Smooth muscle cell of the brain vasculature (primary cell): Measurements from ENCODE around the gene FAM114A2.

Experiments
- DNase-seq: peaks from one replicate; pipeline ENCODE4 v3.0.0-alpha.2; 2012; ENCODE audit warnings: low read depth, low spot score

FAM114A2 gene

DNA sequence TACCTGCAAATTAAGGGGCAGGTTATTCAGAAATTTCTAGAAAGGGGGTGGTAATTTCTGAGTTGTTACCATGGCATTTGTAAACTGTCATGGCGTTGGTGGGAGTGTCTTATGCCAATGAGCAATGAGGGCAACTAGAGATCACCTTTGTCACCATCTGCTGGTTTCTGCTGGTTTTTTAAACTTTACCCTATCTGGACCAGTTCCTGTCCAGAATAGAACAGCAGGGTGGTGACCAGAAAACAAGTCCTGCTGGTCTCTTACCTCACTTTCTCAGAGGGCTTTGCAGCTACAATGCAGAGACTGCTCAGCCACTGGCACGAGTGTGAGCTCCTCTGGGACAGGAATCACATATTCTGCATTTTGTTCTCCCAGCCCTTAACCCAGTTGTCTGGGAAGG lies 51.4 kb downstream of the FAM114A2 start:
- no peak for DNase-seq

DNA sequence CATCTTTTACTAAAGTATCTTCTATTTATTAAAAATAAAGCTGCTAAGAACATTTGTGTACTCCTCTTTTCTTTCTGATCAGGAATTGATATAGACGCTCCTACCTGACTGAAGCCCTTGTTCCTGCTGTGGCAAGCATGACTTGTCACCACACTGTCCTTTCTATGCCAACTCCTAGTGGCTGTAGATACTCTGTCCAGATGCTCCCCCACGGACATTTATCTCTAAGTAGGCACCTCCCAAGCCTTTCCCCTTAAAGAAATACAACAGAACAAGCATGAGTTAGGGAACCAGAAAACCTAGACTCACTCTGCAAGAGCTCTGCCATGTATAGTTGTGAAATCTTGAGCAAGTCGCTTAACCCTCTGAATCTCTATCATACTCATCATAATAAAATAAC lies 53.2 kb downstream of the FAM114A2 start:
- no peak for DNase-seq

DNA sequence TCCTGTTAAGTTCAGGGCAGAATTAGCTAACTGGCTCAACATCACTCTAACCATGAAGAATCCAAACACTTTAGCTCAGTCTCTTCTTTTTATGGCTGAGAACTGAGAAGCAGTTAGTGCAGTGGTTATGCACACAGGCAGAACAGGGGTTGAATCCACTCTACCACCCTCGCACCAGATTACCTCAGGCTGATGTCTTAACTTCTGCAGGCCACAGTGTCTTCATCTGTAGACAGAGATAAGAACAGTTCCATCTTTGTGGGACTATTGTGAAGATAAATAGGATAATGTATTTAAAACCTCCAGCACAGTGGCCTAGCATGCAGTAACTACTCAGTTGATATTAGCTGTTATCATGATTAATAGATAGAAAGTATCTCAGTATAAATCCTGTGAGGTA lies 54.8 kb downstream of the FAM114A2 start:
- no peak for DNase-seq

DNA sequence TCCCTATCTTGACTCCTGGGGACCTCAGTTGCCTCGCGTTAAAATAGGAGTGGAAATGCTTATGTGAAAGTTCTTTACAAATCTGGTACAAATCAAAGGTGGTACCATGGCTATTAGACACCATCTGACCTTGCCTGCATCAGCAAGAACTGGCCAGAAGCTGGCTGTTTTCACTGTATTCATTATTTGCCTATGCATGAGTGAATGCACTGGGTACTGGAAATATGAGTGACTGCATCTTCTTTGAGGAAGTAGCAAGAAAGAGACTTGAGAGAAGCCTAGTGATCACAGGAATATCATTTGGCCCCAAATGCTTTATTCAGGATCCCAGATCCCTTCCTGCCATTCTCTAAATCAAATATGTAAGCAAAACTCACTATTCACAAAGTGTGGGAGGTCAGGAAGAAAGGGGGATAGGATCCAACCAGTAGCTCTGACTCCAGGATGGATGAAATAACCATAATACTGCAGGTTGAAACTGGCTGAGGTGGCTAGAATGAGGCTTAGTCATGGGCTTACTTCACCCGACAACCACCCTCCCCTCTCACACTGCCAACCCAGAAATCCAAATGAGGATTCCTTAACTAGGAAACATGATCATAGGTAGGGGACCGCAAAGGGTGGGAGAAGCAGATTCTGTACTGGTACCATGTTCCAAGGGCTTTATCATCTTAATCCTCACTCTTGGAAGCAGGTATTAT lies 56.7 kb downstream of the FAM114A2 start:
- no peak for DNase-seq

DNA sequence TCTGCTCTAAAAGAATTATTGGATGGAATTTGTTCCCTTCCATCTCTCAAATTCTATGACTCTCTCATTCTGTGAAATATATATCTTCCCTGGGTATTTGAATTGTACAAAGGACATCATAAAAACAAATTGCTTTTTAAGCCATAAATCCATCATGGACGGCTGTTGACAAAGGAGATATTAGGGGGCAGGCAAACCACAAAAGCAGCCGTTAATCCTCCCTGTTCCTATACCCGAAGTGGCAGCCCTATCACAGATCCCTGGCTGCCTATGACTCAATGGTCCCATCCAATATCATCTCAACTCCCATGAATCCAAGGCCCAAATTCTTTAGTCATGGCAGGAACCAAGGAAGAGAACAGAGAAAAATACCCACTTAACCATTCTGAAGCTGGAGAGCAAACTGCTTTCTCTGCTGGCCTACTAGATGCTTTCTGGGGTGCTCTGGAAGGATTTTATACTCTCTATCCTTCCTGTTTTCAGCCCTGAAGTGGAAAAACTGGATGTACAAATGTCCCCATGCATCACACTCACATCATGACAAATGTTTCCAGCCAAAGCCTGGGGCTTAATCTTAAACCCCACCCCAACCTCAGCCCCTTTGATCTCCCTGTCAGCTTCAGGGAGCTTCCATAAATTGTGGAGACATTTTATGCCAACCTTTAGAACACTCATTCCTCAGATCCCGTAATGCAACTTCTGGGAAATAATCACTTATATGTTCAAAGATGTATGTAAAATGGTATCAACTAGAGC lies 59.5 kb downstream of the FAM114A2 start:
- no peak for DNase-seq

DNA sequence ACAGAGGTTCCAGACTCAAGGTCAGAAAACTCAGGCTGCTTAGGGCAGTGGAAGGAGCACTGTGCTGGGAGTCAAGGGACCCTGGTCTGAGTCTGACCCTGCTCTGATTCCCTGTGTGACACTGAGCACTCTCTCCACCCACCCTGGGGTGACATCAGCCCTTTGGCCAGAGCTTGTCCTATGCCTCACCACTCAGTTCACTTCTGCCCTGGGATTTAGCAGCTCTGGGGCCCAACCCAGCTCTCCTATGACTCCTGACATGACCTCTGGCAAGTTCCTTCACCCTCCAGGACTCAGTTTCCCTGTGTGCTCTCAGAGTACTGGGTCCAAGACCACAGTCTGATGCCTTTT lies 63.9 kb downstream of the FAM114A2 start:
- DNase-seq, result no peak

DNA sequence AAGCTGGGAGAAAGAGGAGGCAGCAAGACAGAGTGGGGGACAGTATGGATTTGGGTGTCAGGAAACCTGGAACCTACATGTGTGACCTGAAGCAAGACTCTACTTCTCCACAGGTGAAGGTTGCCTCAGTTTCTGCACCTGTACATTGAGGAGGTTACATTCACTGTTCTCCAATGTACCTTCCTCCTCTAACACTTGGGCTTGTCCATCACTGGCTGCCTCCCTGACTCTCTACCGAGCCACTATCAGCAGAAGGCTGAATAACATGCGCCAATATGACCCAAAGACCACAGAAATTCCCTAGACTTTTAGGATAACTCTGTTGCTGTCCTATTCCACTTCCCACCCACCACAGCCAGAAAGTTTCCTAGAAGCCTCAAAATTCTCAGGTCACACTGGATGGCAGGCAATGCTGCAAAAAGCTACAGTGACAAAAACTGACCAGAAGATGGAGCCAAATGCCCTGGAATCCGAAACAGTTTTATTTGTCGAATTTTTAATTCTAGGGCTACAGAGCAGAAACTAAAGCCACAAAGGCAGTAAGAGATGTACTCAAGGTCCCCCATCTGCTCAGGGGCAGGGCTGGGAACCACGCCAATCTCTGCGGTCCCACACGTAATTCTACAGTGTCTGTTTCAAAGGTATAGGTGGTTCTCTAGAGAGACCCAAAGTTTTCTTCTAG lies 64.4 kb downstream of the FAM114A2 start:
- DNase-seq, result no peak

DNA sequence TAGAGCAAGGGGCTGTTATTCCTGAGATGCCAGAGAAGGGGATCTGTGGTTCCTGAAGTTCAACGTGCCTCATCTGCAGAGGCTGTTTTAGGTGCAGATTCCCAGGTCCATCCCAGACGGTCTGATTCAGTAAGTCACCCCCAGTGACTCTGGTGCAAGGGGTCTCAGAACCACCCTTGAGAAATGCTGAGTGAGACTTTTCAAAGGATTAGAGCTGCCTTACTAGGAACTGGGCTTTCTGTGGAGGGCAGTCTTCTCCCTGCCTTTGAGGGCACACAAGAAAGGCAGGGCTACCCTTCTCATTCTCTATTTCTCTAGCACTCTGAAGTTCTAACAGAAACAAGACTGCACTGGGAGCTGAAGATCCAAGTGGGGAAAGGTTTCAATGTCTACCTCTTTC lies 66.5 kb downstream of the FAM114A2 start:
- no peak for DNase-seq

DNA sequence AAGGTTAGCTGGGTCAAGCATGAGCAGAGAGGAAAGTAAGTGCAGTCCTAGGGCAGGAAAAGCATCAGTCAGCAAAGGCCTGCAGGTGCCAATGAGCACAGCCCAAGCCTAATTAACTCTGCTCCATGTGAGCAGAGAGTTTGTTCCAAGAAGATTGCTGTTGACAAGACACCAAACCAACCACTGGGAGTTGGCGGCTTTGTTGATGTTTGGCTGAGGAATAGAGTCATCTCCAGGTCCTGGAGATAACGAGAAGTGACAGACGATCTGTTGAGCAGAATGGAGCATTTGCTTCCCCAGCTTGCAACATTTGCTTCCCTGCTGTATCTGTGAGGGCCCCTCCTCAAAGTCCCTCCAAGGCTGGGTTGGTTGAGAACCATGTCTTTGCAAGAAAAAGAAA lies 68.2 kb downstream of the FAM114A2 start:
- DNase-seq, result no peak

DNA sequence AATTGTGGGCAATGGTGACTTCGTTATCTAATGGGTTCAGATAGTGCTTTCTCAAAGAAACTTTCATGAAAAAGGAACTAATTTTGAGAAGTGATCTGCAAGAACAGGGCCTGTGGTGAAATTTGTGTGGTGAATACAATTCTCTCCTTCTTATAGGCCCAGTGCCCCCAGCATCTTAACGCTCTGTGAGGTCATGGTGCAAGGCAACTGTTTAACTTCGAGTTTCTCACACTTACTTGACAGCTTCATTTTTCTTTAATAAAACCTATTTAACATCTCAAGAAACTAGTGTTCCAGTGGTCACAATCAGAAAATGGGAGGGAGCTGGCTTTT lies 69.2 kb downstream of the FAM114A2 start:
- no peak for DNase-seq

DNA sequence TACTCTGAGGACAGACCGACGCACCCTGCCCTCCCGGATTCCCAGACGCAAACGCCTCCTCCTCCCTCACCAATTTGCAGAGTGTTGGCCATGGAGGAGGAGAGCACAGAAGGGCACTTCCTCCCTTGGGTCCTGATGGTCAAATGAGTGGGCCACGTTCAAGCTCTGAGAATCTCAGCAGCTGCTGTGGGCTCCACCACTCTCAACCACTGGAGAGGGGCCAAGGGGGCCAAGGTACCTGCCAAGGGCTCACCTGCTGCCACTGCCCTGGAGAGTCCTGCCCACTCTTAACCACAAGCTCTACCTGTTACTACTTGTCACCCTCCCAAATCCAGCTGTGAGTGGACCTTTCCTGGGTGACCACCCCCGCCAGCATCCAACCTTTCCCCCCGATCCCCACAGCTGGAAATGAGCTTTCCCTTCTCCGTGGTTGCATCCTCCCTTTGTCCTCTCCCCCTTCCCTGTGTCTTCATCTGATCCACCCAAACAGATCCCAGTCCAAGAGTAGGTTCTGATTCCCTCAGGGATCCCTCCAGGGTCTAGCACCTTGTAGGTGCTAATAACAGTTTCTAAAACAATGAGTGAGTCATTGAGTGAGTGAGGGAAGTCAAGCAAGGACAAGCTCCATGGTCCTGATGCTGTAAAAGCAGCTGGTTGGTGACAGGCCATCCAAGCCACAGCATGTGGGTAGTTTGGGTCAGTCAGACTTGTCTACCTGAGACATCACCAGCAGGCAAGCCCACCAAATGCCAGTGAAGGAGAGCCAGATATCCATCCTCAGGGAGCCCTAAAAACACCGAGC lies 69.7 kb downstream of the FAM114A2 start:
- DNase-seq, result no peak

DNA sequence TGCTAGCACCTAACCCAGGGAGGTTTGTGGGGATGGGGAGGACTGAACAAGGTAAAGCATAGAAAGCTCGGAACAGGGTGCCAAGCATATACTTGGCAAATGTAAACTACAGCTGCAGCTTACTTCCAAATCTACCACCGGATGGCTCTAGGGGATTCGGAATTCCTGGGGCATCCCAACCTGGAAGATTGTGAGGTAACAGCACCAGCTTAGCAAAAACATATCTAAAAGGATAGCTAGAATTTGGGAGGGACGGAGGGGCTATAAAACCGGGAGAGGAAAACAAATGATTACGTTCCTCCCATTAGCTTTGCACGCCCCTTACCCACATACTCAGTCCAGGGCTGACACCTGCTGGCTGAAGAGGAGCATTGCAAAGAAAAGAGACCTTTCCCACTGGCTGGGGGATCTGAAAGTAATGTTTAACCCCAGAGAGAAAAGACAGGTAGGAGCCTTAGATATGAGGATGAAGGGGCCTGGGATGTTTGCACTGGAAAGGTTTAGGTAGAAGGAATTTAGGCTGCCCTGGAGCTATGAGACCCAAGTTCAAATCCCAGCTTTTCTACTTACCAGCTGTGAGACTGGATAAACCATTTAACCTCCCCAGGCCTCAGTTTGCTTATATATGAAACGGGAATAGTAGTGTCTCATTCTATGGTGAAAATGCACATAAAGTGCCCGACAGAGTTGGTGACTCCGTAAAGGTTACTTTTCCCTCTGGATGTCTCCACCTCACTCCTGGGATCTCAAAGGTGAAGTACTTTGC lies 73.6 kb downstream of the FAM114A2 start:
- DNase-seq, result peak; percentile 31

DNA sequence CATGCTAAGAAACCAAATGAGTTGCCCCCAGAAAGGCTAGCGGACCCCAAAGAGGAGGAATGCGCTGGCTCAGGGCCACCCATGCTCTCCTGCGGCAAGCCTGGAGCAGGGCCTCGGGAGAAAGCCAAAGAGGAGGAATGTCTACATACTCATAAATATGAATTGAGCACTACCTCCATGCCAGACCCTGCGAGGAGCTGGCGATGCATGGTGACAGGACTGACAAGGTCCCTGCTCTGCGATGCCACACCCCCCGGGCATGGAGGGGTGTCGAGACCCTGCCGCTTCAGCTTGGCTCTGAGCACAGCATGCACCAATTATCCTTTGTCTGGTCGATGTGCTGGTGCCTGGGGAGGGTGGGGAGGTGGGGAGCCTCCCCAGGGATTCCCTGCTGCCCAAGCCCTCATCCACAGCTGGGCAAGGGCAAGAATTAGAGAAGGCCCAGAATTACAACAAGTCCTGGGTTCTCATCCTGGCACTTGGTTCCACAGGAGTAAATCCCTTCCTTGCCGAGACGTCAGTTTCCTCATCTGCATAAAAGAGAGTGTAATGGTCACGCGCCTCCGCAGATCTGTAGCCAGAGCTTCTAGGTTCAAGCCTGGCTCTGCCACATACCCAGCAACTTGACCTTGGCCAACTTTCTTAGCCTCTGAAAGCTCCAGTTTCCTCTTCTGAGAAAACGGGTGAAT lies 74.4 kb downstream of the FAM114A2 start:
- no peak for DNase-seq

DNA sequence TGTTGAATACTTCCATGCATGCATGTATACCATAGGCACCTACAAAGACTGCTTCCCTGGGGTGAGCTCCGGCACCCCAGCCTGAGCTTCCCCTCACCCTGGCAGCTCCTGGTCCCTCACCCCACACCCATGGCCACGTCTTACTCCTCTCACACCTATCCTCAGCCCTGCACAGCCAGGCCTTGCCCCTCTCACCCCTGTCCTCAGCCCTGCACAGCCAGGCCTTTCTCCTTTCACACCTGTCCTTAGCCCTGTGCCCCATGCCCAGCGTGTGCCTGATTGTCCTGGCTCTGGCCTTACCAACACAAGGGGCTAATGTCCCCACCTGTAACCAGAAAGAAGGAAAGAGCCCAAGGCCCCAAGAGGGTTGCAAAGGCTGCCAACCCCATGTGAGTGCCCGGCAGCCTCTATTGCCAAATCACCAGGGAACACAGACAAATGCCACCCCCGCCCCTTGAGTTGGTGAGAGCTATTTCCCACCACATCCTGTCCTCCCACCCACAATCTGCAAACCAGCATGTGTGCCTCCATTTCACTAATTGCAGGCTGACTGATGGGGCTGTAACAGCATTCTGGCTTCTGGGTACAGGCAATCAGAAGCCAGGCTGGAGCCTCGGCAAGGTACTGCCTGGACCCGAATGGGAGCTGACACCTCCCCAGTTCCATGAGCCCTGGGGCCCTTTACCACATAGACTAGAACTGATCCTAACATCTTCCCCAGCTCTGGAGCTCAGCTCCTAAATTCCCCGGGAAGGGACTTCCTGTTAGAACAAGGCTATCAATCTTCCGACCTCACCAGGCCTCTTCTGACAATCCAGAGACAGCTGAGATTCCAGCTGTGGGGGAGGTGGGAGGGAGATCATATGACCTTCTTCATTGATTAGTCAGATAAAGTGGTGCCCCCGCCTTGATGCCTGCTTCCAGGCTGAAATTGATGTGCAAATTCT lies 78.2 kb downstream of the FAM114A2 start:
- no peak for DNase-seq

DNA sequence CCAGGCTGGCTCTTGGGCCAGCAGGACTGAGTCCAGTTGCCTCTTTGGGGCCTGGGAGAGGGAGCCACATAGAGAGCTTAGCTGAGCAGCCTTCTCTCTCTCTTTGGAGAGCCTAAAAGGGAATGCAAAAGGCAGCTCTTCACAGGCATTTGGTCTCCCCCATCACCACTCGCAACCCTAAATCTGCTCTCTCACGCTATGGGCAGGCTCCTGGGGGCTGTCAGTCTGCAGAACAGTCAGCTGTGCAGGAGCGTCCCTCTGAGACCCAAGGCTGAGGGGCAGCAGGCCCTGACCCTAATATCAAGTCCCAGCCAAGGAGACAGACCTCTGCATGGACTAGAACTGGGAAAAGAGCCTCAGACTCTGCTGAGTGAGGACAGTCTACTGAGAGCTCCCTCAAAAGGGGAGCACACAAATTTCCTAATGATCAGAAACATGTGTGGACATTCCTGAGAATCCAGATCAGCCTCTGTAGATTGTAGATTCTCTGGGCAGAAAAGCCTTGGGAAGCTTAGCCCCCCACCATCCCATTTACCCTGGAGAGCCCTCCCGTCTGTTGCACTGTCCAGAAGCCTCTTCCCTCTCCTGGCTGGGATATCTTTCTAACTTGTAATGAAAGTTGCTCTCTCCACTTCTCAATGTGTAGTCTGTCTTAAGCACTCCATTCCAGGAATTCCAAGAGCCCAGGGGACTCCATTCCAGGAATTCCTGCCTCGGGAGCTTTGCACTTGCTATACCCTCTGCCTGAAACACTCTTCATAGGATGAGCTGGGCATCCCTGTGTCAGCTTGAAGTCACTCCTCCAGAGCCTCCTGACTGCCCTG lies 79.4 kb downstream of the FAM114A2 start:
- no peak for DNase-seq

DNA sequence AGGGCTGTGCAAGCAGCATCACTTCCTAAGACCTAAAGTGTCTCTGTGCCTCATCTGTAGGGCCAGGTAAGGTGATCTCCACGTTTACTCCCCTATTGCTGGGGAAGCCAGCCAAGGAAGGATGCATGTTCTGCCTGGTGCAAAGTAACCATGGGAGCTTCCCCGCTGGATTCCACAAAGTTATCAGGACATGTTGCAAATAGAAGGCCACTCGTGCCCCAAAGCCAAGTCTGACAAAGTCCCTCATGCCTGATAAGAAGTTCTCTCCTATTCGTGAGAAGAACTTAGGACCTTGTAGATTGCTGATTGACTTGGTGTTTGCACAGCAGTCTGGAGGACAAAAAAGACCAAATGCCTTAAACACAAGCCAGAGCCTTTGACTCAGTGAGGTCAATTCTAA lies 81.5 kb downstream of the FAM114A2 start:
- DNase-seq, result no peak

DNA sequence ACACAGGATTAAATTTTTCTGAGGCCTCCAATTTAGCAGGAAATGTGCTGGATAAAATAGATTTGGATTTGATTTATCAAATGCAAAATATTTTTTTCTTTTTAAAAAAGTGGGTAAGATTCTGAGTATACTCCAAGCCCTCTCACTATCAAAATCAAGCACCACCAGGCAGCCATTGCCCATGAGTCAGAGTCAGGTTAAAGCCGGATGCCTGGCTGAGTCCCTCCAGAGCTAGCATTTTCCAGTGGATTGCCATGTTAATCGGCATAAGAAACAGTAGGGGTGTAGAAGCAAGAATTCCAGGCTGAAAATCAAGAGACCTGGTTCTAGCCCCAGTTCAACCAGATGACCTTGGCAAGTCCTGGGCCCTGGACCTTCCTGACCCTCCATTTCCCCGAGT lies 85.3 kb downstream of the FAM114A2 start:
- DNase-seq, result no peak

DNA sequence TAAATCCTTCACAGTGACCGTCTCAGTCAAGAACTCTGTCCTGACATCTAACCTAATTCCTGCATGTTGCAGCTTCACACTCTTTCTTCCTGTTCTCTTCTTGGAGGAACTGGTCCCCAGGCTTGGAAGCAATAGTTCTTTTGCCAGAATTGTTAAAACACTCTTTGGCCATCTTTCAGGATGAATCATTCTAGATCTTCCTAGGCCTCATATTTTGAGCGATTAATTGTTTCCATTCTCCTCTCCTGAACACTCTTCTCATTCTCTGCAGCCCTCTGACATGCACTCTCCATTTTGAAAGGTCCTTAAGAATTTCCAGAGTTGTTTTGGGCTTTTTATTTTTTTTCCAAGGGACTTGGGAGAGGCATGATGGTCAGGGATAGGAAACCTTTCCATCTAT lies 85.8 kb downstream of the FAM114A2 start:
- no peak for DNase-seq

DNA sequence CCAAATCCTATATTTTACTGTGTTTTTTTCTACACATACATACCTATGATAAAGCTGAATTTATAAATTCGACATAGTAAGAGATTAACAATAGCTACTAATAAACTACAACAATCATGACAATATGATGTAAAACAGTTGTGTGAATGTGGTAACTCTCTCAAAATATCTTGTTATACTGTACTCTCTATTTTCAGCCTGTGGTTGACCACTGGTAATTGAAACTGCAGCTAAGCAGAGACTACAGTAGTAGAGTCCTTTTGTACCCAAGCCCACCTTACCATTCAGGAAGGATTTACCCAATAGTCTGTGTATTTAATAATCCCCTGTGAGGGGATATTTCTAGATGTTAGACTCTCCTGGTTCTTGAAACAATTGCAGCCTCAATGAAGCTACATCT lies 86.7 kb downstream of the FAM114A2 start:
- DNase-seq, result no peak
